GM19438 (cell line): ENCODE results near the gene DDX54.

ENCODE experiments used
- ATAC-seq: cut with Tn5 transposase; IDR thresholded peaks from one replicate; pipeline ENCODE4 v1.9.1; 2021; ENCODE audit warnings: low read depth; ENCODE audit not compliant: unreplicated experiment

Gene DDX54

GRCh38 chr12:113191227-113191626, 5.9 kb upstream of the DDX54 start:
- no peak for ATAC-seq

GRCh38 chr12:113190761-113191160, 5.5 kb upstream of the DDX54 start:
- no peak for ATAC-seq

- ATAC-seq: no peak
Observed at GRCh38 chr12:113189361-113189760, 4.1 kb upstream of the DDX54 start.

- no peak for ATAC-seq
Observed at GRCh38 chr12:113186666-113187325, 1.5 kb upstream of the DDX54 start.

GRCh38 chr12:113186033-113186365, 721 bp upstream of the DDX54 start:
- no peak for ATAC-seq

- ATAC-seq: peak; percentile 79
Observed at GRCh38 chr12:113184900-113185179, 438 bp downstream of the DDX54 start.

GRCh38 chr12:113184098-113184899, 979 bp downstream of the DDX54 start:
- peak; percentile 42 for ATAC-seq

GRCh38 chr12:113183030-113183589, 2.2 kb downstream of the DDX54 start:
- no peak for ATAC-seq

GRCh38 chr12:113181975-113182374, 3.3 kb downstream of the DDX54 start:
- no peak for ATAC-seq

GRCh38 chr12:113180333-113180732, 4.9 kb downstream of the DDX54 start:
- no peak for ATAC-seq

GRCh38 chr12:113179023-113179422, 6.3 kb downstream of the DDX54 start:
- ATAC-seq: no peak

- no peak for ATAC-seq
Observed at GRCh38 chr12:113174461-113175384, 10.6 kb downstream of the DDX54 start.

- peak; percentile 65 for ATAC-seq
Observed at GRCh38 chr12:113173081-113173698, 12.1 kb downstream of the DDX54 start.

GRCh38 chr12:113172185-113172584, 13.1 kb downstream of the DDX54 start:
- ATAC-seq: no peak

GRCh38 chr12:113171543-113171942, 13.7 kb downstream of the DDX54 start:
- ATAC-seq: no peak

GRCh38 chr12:113170926-113171325, 14.4 kb downstream of the DDX54 start:
- ATAC-seq: no peak

GRCh38 chr12:113170457-113170856, 14.8 kb downstream of the DDX54 start:
- ATAC-seq: no peak

GRCh38 chr12:113169697-113170096, 15.6 kb downstream of the DDX54 start:
- ATAC-seq: no peak

GRCh38 chr12:113167868-113168267, 17.4 kb downstream of the DDX54 start:
- no peak for ATAC-seq
